ENCODE measurements around the gene DNAH17.

The DNAH17 gene

GRCh38 chr17:78390241-78391050 is 186.8 kb downstream of the DNAH17 start:
- no peak for DNase-seq (ENCODE audit: low spot score)

- no peak for DNase-seq (ENCODE audit: low spot score)
These were observed 188.9 kb downstream of the DNAH17 start for GRCh38 chr17:78387977-78388941.

GRCh38 chr17:78384479-78385175 is 192.6 kb downstream of the DNAH17 start:
- no peak for DNase-seq (ENCODE audit: low spot score)

GRCh38 chr17:78383725-78384471 is 193.3 kb downstream of the DNAH17 start:
- DNase-seq (ENCODE audit: low spot score): no peak

GRCh38 chr17:78381601-78382232 is 195.5 kb downstream of the DNAH17 start:
- DNase-seq (ENCODE audit: low spot score): no peak

GRCh38 chr17:78380370-78380769 is 196.8 kb downstream of the DNAH17 start:
- no peak for DNase-seq (ENCODE audit: low spot score)

- no peak for DNase-seq (ENCODE audit: low spot score)
These were observed 198.1 kb downstream of the DNAH17 start for GRCh38 chr17:78379131-78379491.

GRCh38 chr17:78378225-78379130 is 198.7 kb downstream of the DNAH17 start, which contains the start of gene PGS1:
Gene PGS1, plus strand, starts transcription at chr17:78378649. Its CDS starts 17 bp downstream, at chr17:78378666.
- DNase-seq (ENCODE audit: low spot score): peak; percentile 93

GRCh38 chr17:78377858-78378224 is 199.4 kb downstream of the DNAH17 start:
- DNase-seq (ENCODE audit: low spot score): no peak

- no peak for DNase-seq (ENCODE audit: low spot score)
These were observed 201.0 kb downstream of the DNAH17 start for GRCh38 chr17:78376161-78376560.

- no peak for DNase-seq (ENCODE audit: low spot score)
These were observed 201.6 kb downstream of the DNAH17 start for GRCh38 chr17:78375401-78376151.

GRCh38 chr17:78374631-78375274 is 202.4 kb downstream of the DNAH17 start:
- peak; percentile 74 for DNase-seq (ENCODE audit: low spot score)

GRCh38 chr17:78374189-78374588 is 203.0 kb downstream of the DNAH17 start:
- DNase-seq (ENCODE audit: low spot score): no peak
